HG02571 (cell line): ENCODE results near the gene SLC50A1.

Source experiments
- ATAC-seq: cut with Tn5 transposase; IDR thresholded peaks from one replicate; pipeline ENCODE4 v1.9.1; 2021; ENCODE audit warnings: mild to moderate bottlenecking, moderate library complexity; ENCODE audit not compliant: unreplicated experiment

SLC50A1 gene

GRCh38 chr1:155135415-155136028 is at the start of gene SLC50A1:
Gene SLC50A1 (plus strand): TSS chr1:155135852. CDS start chr1:155135912, 60 bp downstream.
- ATAC-seq, result peak; percentile 65

GRCh38 chr1:155086128-155086741 is 49.4 kb upstream of the SLC50A1 start:
- no peak for ATAC-seq

- no peak for ATAC-seq
These were observed 48.7 kb upstream of the SLC50A1 start for GRCh38 chr1:155086856-155087535.

GRCh38 chr1:155091071-155092051 is 44.3 kb upstream of the SLC50A1 start:
- ATAC-seq, result no peak

GRCh38 chr1:155092131-155092530 is 43.5 kb upstream of the SLC50A1 start:
- ATAC-seq, result no peak

- no peak for ATAC-seq
These were observed 43.0 kb upstream of the SLC50A1 start for GRCh38 chr1:155092641-155093040.

GRCh38 chr1:155093911-155094621 is 41.6 kb upstream of the SLC50A1 start:
- no peak for ATAC-seq

GRCh38 chr1:155094622-155094948 is 41.1 kb upstream of the SLC50A1 start:
- ATAC-seq, result no peak

GRCh38 chr1:155099331-155099730 is 36.3 kb upstream of the SLC50A1 start:
- no peak for ATAC-seq

GRCh38 chr1:155103325-155103724 is 32.3 kb upstream of the SLC50A1 start:
- ATAC-seq, result no peak

GRCh38 chr1:155104605-155105534 is 30.8 kb upstream of the SLC50A1 start:
- ATAC-seq, result no peak

- no peak for ATAC-seq
These were observed 30.0 kb upstream of the SLC50A1 start for GRCh38 chr1:155105604-155106011.

GRCh38 chr1:155106862-155107261 is 28.8 kb upstream of the SLC50A1 start:
- ATAC-seq, result no peak

GRCh38 chr1:155107309-155108264 is 28.1 kb upstream of the SLC50A1 start:
- no peak for ATAC-seq

- ATAC-seq, result no peak
These were observed 27.4 kb upstream of the SLC50A1 start for GRCh38 chr1:155108296-155108695.

GRCh38 chr1:155110381-155110780 is 25.3 kb upstream of the SLC50A1 start:
- ATAC-seq, result no peak

- no peak for ATAC-seq
These were observed 24.8 kb upstream of the SLC50A1 start for GRCh38 chr1:155110826-155111225.

GRCh38 chr1:155113450-155113980 is 22.1 kb upstream of the SLC50A1 start:
- no peak for ATAC-seq
